CD4-positive, alpha-beta T cell treated with Interferon alpha-2 for 1 hour (primary cell): ENCODE data around the gene ZNF506.
"Not testable (repeated sequence)": the region's sequence is repeated elsewhere in the genome, so short reads cannot be mapped to it uniquely, and the experiment has no call there.

ENCODE experiments used
- DNase-seq, 2 donors: peaks; one replicate each; pipeline ENCODE4 v3.0.0-alpha.2; 2020 to 2022

Gene ZNF506

GRCh38 chr19:19743921-19744320 is 77.6 kb downstream of the ZNF506 start:
- not testable (repeated sequence) for DNase-seq

- DNase-seq, result no peak
Measured at GRCh38 chr19:19743176-19743575, 78.4 kb downstream of the ZNF506 start.

- DNase-seq, result no peak
Measured at GRCh38 chr19:19742773-19743172, 78.8 kb downstream of the ZNF506 start.
